HT1080 (cell line): ENCODE data around the gene ZGRF1. TPM values are rescaled to one million over a fixed set of nuclear protein-coding genes. Genes with fewer than 3 reads are reported as not detected.
"Not testable (repeated sequence)": the region's sequence is repeated elsewhere in the genome, so short reads cannot be mapped to it uniquely, and the experiment has no call there.

Experiments used
- DNase-seq: peaks from one replicate; pipeline ENCODE4 v3.0.0-alpha.2; 2015; ENCODE audit warnings: low read depth
- polyA plus RNA-seq, 2 experiments: library from polyadenylated mRNA; depleted of rRNA; stranded (reverse); fragments of >200 nt; gene quantifications; 2 replicates each; pipeline ENCODE4 v1.2.3, GENCODE V29; 2015
- total RNA-seq: library from RNA; depleted of rRNA; stranded (reverse); fragments of >200 nt; shearing (Covaris generic); gene quantifications from 2 replicates; pipeline ENCODE4 v1.2.3, GENCODE V29; 2014; rRNA removed

The ZGRF1 gene
- 11.7 and 13.0 TPM in 2 replicates for total RNA-seq
- polyA plus RNA-seq (2015; cell fraction: cytosol; rRNA removed) = 3.1 and 5.2 TPM in 2 replicates
- polyA plus RNA-seq (2015; cell fraction: nucleus; rRNA removed) = 36.5 and 37.1 TPM in 2 replicates

DNA sequence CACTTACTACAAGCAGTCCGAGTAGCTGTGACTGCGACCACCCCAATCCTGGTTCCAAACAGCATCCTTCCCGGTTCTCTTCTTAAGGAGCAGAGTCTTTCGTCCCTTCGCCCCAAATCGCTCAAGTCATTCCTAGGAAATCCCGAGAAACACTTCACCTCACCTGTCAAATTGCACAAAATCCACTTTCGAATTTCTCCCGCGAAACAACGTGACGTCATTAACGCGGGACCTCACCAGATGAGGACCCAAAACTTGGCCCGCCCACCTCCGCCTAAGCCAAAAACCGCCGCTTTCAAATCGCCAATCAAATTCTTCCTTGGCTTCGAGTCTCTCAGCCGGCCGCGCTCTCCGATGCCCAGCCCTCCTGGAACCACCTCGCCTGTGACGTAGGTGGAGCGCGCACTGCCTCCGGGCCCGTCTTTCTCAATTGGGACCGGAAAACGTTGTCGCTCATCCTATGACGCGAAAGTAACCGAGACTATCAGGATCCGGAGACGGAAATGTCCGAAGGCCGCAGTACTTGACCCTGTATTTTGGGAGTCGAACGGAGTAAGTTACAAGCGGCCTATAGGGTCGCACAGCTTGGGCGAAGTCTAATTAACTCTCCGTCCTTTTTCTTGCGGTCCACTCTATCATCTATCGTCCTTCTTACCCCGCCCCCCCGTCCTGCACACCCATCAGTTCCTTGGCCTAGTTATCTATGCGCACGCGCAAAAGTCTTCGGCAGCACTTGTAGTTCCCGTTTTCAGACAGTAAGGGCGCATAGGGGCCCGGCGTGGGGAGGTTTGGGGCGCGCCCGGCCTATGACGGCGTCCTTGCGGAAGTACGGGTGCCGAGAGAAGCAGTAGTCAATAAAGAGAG is at the start of gene ZGRF1, which contains the start of gene LARP7:
Gene ZGRF1, minus strand, starts transcription at position 222 of the 864 bp plus-strand sequence. CDS start 3,733 bp downstream, outside the sequence.
Gene LARP7, plus strand, starts transcription at position 456 of the 864 bp plus-strand sequence. CDS start 7,527 bp downstream, outside the sequence.
- DNase-seq = peak; percentile 98

- DNase-seq = no peak
Measured at GRCh38 chr4:112680996-112681395, 44.3 kb upstream of the ZGRF1 start.

GRCh38 chr4:112677519-112678091 is 40.9 kb upstream of the ZGRF1 start:
- no peak for DNase-seq

DNA sequence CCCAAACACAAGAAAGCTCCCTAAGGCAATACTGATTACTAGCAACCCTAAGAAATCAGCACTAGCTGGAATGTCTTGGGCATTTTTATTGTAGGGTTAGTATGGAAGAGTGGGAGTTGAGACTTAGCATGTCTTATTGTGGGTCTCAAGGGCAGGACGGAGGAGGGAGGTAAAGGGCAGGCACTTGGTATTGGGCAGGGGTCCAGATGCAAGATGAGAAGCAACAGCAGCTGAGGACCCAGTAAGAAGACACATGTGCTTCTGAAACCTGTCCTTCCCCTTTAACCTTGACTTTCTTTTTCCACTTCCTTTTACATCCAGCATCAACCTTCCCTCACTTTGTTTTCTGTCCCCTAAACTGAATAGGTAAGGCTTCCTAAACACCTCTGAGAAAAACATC is 37.7 kb upstream of the ZGRF1 start:
- DNase-seq = no peak

DNA sequence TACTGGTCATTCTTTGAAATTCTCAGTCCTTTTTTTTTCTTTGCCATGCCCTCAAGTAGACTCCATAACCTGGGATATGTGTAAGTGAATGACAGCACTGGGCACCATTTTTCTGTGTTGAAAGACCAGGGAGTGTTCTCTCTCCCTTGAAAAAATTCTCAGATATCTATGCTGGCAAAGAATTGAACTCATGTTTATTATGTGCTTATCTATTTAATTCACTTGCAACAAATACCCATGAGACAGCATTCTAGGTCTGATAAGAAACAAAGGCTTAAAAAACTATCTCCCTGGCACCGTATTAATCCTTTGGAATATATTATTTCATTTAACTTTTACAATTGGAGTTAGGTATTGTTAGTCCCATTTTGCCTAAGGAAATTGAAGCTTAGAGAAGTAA is 37.0 kb upstream of the ZGRF1 start:
- DNase-seq = no peak

DNA sequence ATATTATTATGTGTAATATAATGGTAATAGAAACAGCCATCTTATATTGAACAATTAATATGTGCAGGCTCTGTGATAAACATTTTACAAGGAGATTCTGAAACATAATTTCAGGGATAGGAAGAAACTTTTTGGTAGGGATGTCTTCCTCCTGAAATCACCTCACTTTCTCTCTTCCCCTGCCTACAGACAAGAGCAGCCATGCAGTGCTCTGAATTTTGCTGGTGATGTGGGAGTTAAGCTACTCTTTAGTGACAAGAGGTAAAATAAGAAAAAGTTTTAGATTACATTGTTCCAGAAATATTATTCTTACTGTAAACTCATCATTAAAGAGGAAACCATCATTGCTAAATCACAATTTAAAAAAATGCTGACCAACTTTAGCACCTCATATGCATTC is 36.4 kb upstream of the ZGRF1 start:
- no peak for DNase-seq

DNA sequence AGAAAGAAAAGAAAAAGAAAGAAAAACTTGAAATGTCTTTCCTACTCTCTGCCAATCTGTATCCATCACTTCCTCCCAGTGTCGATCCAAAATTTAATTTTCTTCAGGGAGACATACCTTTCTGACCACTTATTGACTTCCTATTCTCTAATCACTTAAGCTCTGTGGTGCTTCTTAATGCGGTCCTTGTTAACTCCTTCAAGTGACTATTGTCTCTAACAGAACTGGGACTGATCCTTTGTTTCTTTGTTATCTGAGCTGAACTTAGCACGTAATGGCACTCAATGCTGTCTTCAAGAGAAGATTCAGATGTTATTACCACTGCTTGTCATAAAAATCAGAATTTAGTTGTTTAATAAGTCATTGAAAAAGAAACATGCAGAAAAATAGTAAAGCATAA is 31.4 kb upstream of the ZGRF1 start:
- DNase-seq = no peak

DNA sequence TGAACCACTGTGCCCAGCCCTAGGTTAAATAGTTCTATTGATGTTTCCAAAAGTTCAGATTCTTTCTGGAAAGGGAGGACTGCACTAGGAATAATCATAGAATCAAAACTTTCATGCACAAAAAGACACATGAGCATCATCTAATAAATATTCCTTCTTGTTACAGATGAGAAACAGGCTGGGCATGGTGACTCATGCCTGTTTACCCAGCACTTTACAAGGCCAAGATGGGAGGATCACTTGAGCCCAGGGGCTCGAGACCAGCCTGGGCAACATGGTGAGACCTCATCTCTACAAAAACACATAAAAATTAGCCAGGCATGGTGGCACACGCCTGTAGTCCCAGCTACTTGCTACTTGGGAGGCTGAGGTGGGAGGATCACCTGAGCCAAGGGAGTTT is 27.9 kb upstream of the ZGRF1 start:
- peak; percentile 33 for DNase-seq

DNA sequence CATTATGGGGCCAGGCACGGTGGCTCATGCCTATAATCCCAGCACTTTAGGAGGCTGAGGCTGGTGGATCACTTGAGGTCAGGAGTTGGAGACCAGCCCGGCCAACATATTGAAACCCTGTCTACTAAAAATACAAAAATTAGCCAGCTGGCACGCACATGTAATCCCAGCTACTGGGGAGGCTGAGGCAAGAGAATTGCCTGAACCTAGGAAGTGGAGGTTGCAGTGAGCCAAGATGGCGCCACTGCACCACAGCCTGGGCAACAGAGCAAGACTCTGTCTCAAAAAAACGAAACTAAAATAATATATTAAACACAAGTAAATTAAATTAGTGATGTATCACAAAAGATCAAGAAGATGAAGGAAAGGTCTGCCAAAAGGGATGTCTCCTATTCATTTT is 19.4 kb upstream of the ZGRF1 start:
- DNase-seq = not testable (repeated sequence)

- DNase-seq = no peak
Measured at GRCh38 chr4:112655270-112655669, 18.6 kb upstream of the ZGRF1 start.

GRCh38 chr4:112652216-112652615 is 15.5 kb upstream of the ZGRF1 start:
- no peak for DNase-seq

GRCh38 chr4:112651641-112652040 is 14.9 kb upstream of the ZGRF1 start:
- no peak for DNase-seq

- DNase-seq = no peak
Measured at GRCh38 chr4:112650332-112650731, 13.6 kb upstream of the ZGRF1 start.

DNA sequence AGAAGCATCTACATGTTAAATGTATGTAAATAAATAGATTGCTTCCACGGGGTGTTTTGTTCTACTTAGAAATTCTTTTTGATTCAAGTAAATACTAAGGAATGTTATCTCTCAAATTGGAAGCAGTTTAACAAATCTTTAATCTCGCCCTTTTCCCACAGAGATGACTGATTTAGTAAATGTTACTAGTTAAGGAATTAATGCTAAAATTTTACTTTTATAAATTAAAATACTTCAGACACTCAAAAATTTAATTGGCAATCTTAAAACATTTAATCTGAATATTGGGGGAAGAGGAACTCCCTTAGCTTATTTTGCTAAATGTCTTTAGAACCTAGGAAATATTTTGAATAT is 12.3 kb upstream of the ZGRF1 start:
- DNase-seq = no peak

- no peak for DNase-seq
Measured at GRCh38 chr4:112648263-112649054, 11.8 kb upstream of the ZGRF1 start.

- DNase-seq = no peak
Measured at GRCh38 chr4:112647785-112648184, 11.1 kb upstream of the ZGRF1 start.

- DNase-seq = no peak
Measured at GRCh38 chr4:112646632-112647537, 10.2 kb upstream of the ZGRF1 start.

DNA sequence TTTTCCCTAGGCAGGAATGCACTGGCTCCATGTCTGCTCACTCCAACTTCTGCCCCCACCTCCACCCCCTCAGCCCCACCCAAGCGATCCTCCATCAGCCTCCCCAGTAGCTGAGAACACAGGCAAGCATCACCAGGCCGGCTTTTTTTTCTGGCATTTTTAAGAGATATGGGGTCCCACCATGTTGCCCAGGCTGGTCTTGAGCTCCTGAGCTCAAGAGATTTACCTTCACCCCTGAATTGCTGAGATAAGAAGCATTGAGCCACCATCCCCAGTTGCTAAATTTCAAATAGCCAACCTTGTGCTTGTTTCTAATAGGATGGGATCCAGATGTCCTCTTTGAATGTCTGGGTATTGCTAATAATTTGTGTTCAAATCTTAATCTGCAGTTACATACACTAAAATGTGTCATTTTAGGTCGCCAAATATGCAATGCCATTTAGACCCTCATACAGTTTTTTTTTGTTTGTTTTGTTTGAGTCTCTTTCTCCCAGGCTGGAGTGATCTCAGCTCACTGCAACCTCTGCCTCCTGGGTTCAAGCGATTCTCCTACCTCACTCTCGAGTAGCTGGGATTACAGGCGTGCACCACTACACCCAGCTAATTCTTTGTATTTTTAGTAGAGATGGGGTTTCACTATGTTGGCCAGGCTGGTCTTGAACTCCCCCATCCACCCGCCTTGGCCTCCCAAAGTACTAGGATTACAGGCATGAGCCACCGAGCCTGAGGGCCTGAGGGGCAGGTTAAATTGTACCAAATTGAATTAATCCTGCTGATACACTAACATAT is 9.0 kb upstream of the ZGRF1 start:
- no peak for DNase-seq

DNA sequence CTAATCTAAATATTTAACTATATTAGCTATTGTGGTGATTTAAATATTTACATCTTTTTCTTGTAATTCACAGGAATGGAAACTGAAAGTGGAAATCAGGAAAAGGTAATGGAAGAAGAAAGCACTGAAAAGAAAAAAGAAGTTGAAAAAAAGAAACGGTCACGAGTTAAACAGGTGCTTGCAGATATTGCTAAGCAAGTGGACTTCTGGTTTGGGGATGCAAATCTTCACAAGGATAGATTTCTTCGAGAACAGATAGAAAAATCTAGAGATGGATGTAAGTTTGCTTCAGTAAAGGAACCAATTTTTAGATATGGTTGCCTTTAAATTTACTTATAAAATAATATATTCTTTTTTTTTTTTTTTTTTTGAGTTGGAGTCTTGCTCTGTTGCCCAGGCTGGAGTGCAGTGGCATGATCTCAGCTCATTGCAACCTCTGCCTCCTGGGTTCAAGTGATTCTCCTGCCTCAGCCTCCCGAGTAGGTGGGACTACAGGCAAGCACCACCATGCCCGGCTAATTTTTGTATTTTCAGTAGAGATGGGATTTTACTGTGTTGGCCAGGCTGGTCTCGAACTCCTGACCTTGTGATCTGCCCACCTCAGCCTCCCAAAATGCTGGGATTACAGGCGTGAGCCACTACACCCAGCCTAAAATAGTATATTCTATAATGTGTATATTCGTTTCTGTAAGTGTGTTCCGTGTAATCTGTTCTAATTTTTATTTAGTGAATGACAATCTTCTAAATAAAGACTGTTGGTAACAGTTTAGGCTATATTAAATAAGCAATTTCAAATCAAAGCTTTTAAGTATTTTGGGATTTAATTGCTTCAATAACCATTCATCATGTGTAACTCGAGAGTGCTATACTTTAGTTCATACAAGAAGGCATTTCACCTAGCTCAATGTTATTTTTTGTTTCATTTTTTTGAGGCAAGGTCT is 8.2 kb upstream of the ZGRF1 start:
- not testable (repeated sequence) for DNase-seq
